A549 (cell line): ENCODE results near the gene ACKR2. TPM values are rescaled to one million over a fixed set of nuclear protein-coding genes. Genes with fewer than 3 reads are reported as not detected.

Experiments
- ATAC-seq, 2 experiments: fragments of 200-7000 bp in 1 of 2; fragments of >200 bp in 1 of 2; cut with Nextera tagmentation in 1 of 2; cut with Tn5 transposase in 1 of 2; 3 replicates each; pipeline versions ENCODE4 v1.8.0 to v1.9.1; 2018 to 2020; ENCODE audit warnings: mild to moderate bottlenecking in 1 of 2, moderate library complexity in 1 of 2
- CTCF ChIA-PET: fragments of 300-600 bp; sonication (Branson Sonifier 250); formaldehyde crosslinking; extraction: SDS; loops from one replicate; lab custom pipeline; 2021; ENCODE audit warnings: antibody characterized with exemption, inconsistent platforms; lab: Yijun Ruan, JAX
- POLR2A ChIA-PET: fragments of 350-600 bp; formaldehyde crosslinking; extraction: SDS; loops from one replicate; lab custom pipeline; 2021; ENCODE audit warnings: antibody characterized with exemption, inconsistent platforms; lab: Yijun Ruan, JAX
- DNase-seq, 2 experiments: peaks; one replicate each; pipeline versions ENCODE4 v3.0.0 to v3.0.0-alpha.2; 2011 to 2016; ENCODE audit warnings: low read depth in 1 of 2, low spot score in 1 of 2
- FAIRE-seq: peaks from 2 replicates; lab custom pipeline; 2011; peaks lifted over from hg19 to GRCh38; lab: Jason Lieb, UNC
- H3K27ac ChIP-seq, 2 experiments: fragments of >200 bp; sonication (Bioruptor Twin); formaldehyde crosslinking; 3 replicates each; pipeline ENCODE4 v1.5.1; 2016 to 2017
- H3K4me1 ChIP-seq: fragments of >200 bp; sonication (Bioruptor Twin); formaldehyde crosslinking; 3 replicates; pipeline ENCODE4 v1.6.1; 2016
- H3K4me2 ChIP-seq: fragments of >200 bp; sonication (Bioruptor Twin); formaldehyde crosslinking; 3 replicates; pipeline ENCODE4 v1.6.1; 2016
- H3K4me3 ChIP-seq: fragments of >200 bp; sonication (Bioruptor Twin); formaldehyde crosslinking; 3 replicates; pipeline ENCODE4 v1.5.1; 2016
- H3K9me3 ChIP-seq: fragments of >200 bp; sonication (Bioruptor Twin); formaldehyde crosslinking; 3 replicates; pipeline ENCODE4 v1.6.1; 2016
- BHLHE40 ChIP-seq: IDR thresholded peaks from 2 replicates; pipeline ENCODE4 v1.6.1; 2012; ENCODE audit warnings: low read depth, low read length, inconsistent platforms
- EP300 ChIP-seq, 2 experiments: fragments of >200 bp; sonication (Bioruptor Twin); formaldehyde crosslinking; IDR thresholded peaks; 2 replicates in 1 of 2; 3 replicates in 1 of 2; pipeline ENCODE4 v1.6.1; 2016 to 2017
- ESRRA ChIP-seq: fragments of 150-350 bp; IDR thresholded peaks from 2 replicates; pipeline ENCODE4 v1.6.1; 2014; ENCODE audit warnings: mild to moderate bottlenecking, low read length, borderline replicate concordance
- FOSL2 ChIP-seq, 2 experiments: fragments of 450-650 bp in 1 of 2; fragments of >200 bp in 1 of 2; sonication (Bioruptor Twin) in 1 of 2; formaldehyde crosslinking; IDR thresholded peaks; 2 replicates each; pipeline versions ENCODE4 v1.5.0 to v1.6.1; 2016 to 2020; ENCODE audit warnings: mild to moderate bottlenecking in 1 of 2, moderate library complexity in 1 of 2
- FOXS1 ChIP-seq: fragments of 250-450 bp; sonication (Bioruptor Pico); IDR thresholded peaks from 2 replicates; pipeline ENCODE4 v1.5.0; 2020; ENCODE audit warnings: mild to moderate bottlenecking, moderate library complexity
- HDAC2 ChIP-seq: fragments of 200-600 bp; sonication (generic); IDR thresholded peaks from 2 replicates; pipeline ENCODE4 v1.6.1; 2016
- HEYL ChIP-seq: fragments of 250-450 bp; sonication (Bioruptor Pico); IDR thresholded peaks from 2 replicates; pipeline ENCODE4 v1.8.0; 2021; ENCODE audit warnings: mild to moderate bottlenecking, moderate library complexity
- HOXB13 ChIP-seq: fragments of 250-450 bp; sonication (Bioruptor Pico); IDR thresholded peaks from 2 replicates; pipeline ENCODE4 v1.5.0; 2020; ENCODE audit warnings: low read depth, mild to moderate bottlenecking, moderate library complexity
- JUN ChIP-seq, 2 experiments: fragments of >200 bp; sonication (Bioruptor Twin); formaldehyde crosslinking; IDR thresholded peaks; 2 replicates in 1 of 2; 3 replicates in 1 of 2; pipeline ENCODE4 v1.6.1; 2016 to 2017
- KDM1A ChIP-seq: fragments of 200-600 bp; sonication (generic); IDR thresholded peaks from 2 replicates; pipeline ENCODE4 v1.6.1; 2016; ENCODE audit warnings: low read depth, mild to moderate bottlenecking
- KDM5A ChIP-seq: fragments of 200-600 bp; sonication (generic); IDR thresholded peaks from 2 replicates; pipeline ENCODE4 v1.6.1; 2016; ENCODE audit warnings: antibody characterized with exemption, mild to moderate bottlenecking
- RARB ChIP-seq: fragments of 250-450 bp; sonication (Bioruptor Pico); IDR thresholded peaks from 2 replicates; pipeline ENCODE4 v1.8.0; 2021; ENCODE audit warnings: mild to moderate bottlenecking, moderate library complexity
- SMC3 ChIP-seq: fragments of >200 bp; sonication (Bioruptor Twin); formaldehyde crosslinking; IDR thresholded peaks from 3 replicates; pipeline ENCODE4 v1.6.1; 2018; ENCODE audit warnings: inconsistent platforms
- TFCP2L1 ChIP-seq: fragments of 250-450 bp; sonication (Bioruptor Pico); IDR thresholded peaks from 2 replicates; pipeline ENCODE4 v1.5.0; 2021; ENCODE audit warnings: mild to moderate bottlenecking
- ZSCAN20 ChIP-seq: fragments of 250-450 bp; sonication (Bioruptor Pico); IDR thresholded peaks from 2 replicates; pipeline ENCODE4 v1.8.0; 2022; ENCODE audit warnings: mild to moderate bottlenecking, moderate library complexity
- WGBS: methylation state at CpG from one replicate; pipeline ENCODE4 v1.1.6; 2017; ENCODE audit errors: missing lambda C conversion rate; 5-methylcytosine and 5-hydroxymethylcytosine counted together
- polyA minus RNA-seq: library from RNA; depleted of rRNA, polyadenylated mRNA; stranded (reverse); fragments of >200 nt; gene quantifications from 2 replicates; pipeline ENCODE4 v1.2.3, GENCODE V29; 2011; rRNA and poly(A)+ RNA removed
- polyA plus RNA-seq, 4 experiments: library from polyadenylated mRNA; depleted of rRNA in 3 of 4; stranded (reverse); fragments of >200 nt; fragmentation: RNase III in 1 of 4; extraction: RNeasy Plus Mini Kit Qiagen cat#74134 plus additional on column Dnase treatment in 1 of 4; gene quantifications; 2 replicates in 3 of 4; 3 replicates in 1 of 4; pipeline ENCODE4 v1.2.3, GENCODE V29; 2011 to 2017
- TF ChIP-seq, protein P1 (sequence below): fragments of 200-600 bp; sonication (generic); IDR thresholded peaks from 2 replicates; pipeline ENCODE4 v1.6.1; 2016; ENCODE audit warnings: antibody characterized with exemption, mild to moderate bottlenecking, moderate library complexity
- TF ChIP-seq, protein P2 (sequence below): fragments of >200 bp; sonication (Bioruptor Twin); formaldehyde crosslinking; IDR thresholded peaks from 3 replicates; pipeline ENCODE4 v1.5.1; 2016
- TF ChIP-seq, protein P3 (sequence below): fragments of 250-450 bp; sonication (Bioruptor Pico); IDR thresholded peaks from 2 replicates; pipeline ENCODE4 v1.5.0; 2020; ENCODE audit warnings: low read depth, mild to moderate bottlenecking, moderate library complexity

The ACKR2 gene, protein sequence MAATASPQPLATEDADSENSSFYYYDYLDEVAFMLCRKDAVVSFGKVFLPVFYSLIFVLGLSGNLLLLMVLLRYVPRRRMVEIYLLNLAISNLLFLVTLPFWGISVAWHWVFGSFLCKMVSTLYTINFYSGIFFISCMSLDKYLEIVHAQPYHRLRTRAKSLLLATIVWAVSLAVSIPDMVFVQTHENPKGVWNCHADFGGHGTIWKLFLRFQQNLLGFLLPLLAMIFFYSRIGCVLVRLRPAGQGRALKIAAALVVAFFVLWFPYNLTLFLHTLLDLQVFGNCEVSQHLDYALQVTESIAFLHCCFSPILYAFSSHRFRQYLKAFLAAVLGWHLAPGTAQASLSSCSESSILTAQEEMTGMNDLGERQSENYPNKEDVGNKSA
- polyA plus RNA-seq (2011; rRNA removed): 0.06 and 0.16 TPM in 2 replicates
- polyA plus RNA-seq (2012; cell fraction: cytosol; rRNA removed): 0.11 TPM in 1 of 2 replicates, not detected in the other
- polyA plus RNA-seq (2012; cell fraction: nucleus; rRNA removed): not detected in 2 replicates
- polyA plus RNA-seq (2017; fragmentation: RNase III; extraction: RNeasy Plus Mini Kit Qiagen cat#74134 plus additional on column Dnase treatment): 0.05 TPM in 1 of 3 replicates, not detected in the others
- polyA minus RNA-seq: 0.08 and 0.15 TPM in 2 replicates

DNA sequence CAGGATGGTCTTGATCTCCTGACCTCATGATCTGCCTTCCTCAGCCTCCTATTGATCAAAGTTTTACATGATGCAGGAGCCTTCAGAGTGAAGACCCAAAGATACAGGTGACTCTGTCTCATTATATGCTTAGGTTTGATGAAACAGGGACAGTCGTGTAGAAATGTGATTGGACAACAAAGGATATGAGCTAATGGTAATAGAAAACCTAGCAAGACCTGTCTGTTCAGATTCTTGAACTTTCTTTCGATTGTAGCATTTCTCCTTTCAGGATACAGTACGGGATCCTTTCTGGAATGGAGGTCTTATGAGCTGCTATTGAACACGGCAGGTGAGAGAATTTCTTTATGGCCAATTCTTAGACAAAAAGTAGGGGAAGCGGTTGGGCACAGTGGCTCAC lies at the start of gene ACKR2:
TSS of gene ACKR2 (plus strand) at position 244 of the 400 bp plus-strand sequence. CDS start 55,058 bp downstream, outside the sequence.
- Histone ChIP-seq H3K4me1 (0 out of 3 replicates have a peak, but pooled peaks cover 3% of the 10 kb centered on the region), H3K4me2 (no peak within 1 kb of the TSS), H3K4me3 (no peak within 1 kb of the TSS), H3K9me3 (no peaks in the 10 kb centered on the region), H3K27ac (no peak within 1 kb of the TSS)
- ATAC-seq (no peak), FAIRE-seq (no peak), DNase-seq (no peak)
- CTCF ChIA-PET: no interaction called here
- 62% methylated on average over 5 of the region's 5 CpGs for WGBS
- POLR2A ChIA-PET: no interaction called here
- TF ChIP-seq KDM5A (no peak), ZSCAN20 (CRISPR knock-in tag) (no peak), HOXB13 (CRISPR knock-in tag) (no peak), FOSL2 (IDR thresholded peaks at IDR 0.05) (no peak), FOSL2 (CRISPR knock-in tag; IDR thresholded peaks at IDR 0.05) (no peak), HDAC2 (no peak), ESRRA (no peak), TFCP2L1 (CRISPR knock-in tag) (no peak), RARB (CRISPR knock-in tag) (no peak), HEYL (CRISPR knock-in tag) (no peak), FOXS1 (CRISPR knock-in tag) (no peak), JUN (IDR thresholded peaks at IDR 0.05) (no peak), BHLHE40 (no peak), EP300 (IDR thresholded peaks at IDR 0.05) (no peak), SMC3 (no peak), KDM1A (no peak)
- TF ChIP-seq, protein P1, sequence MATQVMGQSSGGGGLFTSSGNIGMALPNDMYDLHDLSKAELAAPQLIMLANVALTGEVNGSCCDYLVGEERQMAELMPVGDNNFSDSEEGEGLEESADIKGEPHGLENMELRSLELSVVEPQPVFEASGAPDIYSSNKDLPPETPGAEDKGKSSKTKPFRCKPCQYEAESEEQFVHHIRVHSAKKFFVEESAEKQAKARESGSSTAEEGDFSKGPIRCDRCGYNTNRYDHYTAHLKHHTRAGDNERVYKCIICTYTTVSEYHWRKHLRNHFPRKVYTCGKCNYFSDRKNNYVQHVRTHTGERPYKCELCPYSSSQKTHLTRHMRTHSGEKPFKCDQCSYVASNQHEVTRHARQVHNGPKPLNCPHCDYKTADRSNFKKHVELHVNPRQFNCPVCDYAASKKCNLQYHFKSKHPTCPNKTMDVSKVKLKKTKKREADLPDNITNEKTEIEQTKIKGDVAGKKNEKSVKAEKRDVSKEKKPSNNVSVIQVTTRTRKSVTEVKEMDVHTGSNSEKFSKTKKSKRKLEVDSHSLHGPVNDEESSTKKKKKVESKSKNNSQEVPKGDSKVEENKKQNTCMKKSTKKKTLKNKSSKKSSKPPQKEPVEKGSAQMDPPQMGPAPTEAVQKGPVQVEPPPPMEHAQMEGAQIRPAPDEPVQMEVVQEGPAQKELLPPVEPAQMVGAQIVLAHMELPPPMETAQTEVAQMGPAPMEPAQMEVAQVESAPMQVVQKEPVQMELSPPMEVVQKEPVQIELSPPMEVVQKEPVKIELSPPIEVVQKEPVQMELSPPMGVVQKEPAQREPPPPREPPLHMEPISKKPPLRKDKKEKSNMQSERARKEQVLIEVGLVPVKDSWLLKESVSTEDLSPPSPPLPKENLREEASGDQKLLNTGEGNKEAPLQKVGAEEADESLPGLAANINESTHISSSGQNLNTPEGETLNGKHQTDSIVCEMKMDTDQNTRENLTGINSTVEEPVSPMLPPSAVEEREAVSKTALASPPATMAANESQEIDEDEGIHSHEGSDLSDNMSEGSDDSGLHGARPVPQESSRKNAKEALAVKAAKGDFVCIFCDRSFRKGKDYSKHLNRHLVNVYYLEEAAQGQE: no peak
- TF ChIP-seq, protein P2, sequence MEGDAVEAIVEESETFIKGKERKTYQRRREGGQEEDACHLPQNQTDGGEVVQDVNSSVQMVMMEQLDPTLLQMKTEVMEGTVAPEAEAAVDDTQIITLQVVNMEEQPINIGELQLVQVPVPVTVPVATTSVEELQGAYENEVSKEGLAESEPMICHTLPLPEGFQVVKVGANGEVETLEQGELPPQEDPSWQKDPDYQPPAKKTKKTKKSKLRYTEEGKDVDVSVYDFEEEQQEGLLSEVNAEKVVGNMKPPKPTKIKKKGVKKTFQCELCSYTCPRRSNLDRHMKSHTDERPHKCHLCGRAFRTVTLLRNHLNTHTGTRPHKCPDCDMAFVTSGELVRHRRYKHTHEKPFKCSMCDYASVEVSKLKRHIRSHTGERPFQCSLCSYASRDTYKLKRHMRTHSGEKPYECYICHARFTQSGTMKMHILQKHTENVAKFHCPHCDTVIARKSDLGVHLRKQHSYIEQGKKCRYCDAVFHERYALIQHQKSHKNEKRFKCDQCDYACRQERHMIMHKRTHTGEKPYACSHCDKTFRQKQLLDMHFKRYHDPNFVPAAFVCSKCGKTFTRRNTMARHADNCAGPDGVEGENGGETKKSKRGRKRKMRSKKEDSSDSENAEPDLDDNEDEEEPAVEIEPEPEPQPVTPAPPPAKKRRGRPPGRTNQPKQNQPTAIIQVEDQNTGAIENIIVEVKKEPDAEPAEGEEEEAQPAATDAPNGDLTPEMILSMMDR: no peak
- TF ChIP-seq, protein P3, sequence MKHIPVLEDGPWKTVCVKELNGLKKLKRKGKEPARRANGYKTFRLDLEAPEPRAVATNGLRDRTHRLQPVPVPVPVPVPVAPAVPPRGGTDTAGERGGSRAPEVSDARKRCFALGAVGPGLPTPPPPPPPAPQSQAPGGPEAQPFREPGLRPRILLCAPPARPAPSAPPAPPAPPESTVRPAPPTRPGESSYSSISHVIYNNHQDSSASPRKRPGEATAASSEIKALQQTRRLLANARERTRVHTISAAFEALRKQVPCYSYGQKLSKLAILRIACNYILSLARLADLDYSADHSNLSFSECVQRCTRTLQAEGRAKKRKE (CRISPR knock-in tag): no peak
